TTC549 (cell line): Measurements from ENCODE around the gene IRS1.

ENCODE experiments used
- FAIRE-seq: peaks from 2 replicates; lab custom pipeline; 2012; peaks lifted over from hg19 to GRCh38; lab: Jason Lieb, UNC

The IRS1 gene

GRCh38 chr2:226755631-226756030 lies 44.0 kb downstream of the IRS1 start:
- no peak for FAIRE-seq

- no peak for FAIRE-seq
Measured at GRCh38 chr2:226754821-226755604, 44.6 kb downstream of the IRS1 start.

DNA sequence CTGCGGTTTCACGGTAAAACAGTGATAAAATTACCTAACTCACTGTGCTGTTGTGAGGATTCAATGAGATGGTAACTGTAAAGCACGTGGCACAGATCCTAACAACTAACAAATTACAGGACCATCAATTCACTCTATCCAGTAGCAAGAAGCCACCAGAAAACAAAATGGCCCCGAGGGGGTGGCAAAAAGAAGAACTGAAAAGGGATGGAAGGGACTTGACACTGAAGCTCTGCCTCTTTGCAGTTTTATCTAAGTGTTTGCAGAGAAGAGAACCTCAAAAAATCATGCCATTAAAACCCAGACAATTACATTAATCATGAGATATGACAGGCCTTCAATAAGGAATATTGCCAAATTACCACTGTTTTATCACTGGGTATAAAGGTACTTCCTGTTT lies 46.7 kb downstream of the IRS1 start:
- no peak for FAIRE-seq

GRCh38 chr2:226747288-226747687 lies 52.3 kb downstream of the IRS1 start:
- FAIRE-seq, result no peak

GRCh38 chr2:226746196-226746800 lies 53.3 kb downstream of the IRS1 start:
- FAIRE-seq, result no peak

GRCh38 chr2:226743915-226744314 lies 55.7 kb downstream of the IRS1 start:
- FAIRE-seq, result no peak

DNA sequence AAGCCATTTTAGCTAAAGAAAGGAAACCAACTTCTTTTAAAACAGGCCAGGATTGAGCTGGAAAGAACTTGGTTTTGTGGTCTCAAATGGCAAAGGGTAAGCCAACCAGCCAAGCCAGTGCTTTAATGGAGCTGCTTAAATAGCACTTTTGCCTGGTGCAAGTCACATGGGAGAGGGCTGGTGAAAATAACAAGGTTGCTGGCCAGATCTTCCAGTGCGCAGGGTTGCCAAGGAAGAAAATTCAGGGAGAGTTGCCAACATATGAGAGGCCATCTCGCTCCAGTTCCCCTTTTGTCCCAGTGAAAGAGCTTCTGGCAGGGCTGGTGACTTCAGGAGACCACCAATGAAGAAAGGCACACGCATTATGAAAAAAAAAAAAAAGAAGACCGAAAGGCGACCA lies 57.3 kb downstream of the IRS1 start:
- FAIRE-seq, result no peak

DNA sequence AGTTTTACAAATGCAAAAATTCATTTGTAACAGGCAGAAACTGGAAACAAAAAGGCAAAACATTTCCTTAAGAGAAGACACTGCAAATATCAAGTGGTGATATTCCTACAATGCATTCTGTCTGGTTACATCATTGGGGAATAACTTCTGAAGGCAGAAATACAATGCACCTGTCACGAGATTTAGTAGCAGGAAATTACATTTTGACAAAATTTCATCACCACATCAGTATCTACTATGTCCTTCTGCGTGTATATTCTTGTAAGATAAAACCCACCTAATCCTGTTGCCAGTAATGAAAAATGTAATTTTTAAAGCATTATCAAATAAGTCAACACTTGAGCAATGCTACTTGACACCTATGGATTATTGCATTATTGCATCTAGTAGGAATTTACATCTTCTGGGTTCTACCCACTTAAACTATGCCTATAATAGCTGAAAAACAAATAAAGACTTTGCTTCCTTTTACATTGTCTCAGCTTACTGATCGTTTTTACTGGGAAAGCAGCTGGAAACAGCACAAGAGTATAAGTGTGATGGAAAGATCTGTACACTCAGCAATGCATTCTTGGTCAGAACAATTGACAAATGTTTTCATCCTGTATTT lies 59.5 kb downstream of the IRS1 start:
- FAIRE-seq, result no peak

DNA sequence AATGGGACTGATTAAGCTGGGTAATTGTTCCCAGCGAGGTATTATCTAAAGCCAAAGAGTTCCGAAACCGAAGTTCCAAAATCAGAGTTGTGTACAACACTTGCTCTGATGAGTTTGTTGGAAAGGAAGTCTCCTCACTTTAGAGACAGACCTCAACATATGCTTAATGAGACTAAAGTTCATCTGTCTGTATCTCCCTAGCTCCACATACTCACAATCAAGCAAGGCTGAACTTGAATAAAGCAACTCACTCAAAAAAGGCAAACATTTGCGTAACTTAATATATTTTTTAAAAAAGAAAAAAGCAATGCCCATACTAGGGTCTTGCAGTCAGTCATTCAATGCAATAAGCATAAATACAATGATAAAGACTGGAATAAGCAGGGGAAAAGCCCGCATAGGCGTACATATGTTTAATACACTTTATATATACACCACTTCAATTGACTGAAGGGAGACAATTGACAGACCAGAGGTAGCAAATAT lies 60.0 kb downstream of the IRS1 start:
- FAIRE-seq, result no peak

DNA sequence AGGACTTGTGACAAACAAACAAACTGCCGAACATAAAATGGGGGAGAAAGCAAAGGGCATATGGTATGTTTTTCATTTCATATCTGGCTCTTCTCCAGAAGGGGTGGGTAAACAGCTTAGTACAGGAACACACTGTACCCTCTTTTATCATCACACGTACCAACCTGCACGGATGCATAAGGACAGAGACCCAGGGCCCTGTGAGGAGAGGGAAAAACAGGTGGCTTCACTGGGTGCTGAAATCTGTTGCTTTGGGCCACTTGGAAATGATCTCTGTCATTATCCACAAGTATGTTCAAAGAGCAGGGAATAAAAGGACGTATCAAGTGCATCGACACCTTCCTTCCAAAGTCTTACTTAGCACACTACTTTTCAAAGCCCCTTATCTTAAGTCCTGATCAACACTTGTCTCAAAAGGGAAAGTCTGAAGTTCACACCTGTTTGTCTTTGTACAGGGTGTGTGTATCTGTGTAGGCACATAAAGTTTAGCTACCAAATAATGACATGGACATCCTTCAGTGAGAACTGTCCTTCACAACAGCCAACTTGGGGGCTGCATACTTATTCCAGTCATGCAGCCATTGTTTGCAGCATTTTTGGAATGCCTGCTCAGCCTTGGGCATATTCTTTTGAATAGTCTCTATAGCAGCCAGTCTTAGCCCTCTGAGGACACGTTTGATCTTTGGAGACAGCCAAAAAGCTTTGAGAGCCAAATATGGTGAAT lies 60.6 kb downstream of the IRS1 start:
- no peak for FAIRE-seq

GRCh38 chr2:226738191-226738820 lies 61.3 kb downstream of the IRS1 start:
- FAIRE-seq, result no peak

DNA sequence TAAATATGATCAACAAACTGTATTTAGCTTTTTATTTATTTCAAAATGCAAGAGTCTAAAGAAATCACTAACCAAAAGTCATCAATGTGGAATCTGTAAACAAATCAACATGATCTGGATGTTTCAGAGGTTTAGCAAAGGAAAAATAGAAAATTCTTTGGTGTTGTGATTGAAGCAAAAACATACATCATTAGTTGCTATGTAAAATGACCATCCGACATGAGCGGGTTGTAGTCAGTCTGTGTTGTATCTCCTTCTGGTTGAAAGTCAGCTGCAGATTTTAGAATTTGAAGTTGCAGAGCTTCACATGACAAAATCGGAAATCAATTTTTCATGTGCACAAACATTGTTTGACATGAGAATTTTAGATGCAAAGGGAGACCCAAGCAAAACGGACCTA lies 63.2 kb downstream of the IRS1 start:
- no peak for FAIRE-seq

GRCh38 chr2:226733927-226734564 lies 65.6 kb downstream of the IRS1 start:
- no peak for FAIRE-seq

- no peak for FAIRE-seq
Measured at GRCh38 chr2:226733189-226733858, 66.3 kb downstream of the IRS1 start.

- FAIRE-seq, result no peak
Measured at GRCh38 chr2:226732478-226733188, 67.0 kb downstream of the IRS1 start.

GRCh38 chr2:226730481-226730880 lies 69.1 kb downstream of the IRS1 start:
- no peak for FAIRE-seq

DNA sequence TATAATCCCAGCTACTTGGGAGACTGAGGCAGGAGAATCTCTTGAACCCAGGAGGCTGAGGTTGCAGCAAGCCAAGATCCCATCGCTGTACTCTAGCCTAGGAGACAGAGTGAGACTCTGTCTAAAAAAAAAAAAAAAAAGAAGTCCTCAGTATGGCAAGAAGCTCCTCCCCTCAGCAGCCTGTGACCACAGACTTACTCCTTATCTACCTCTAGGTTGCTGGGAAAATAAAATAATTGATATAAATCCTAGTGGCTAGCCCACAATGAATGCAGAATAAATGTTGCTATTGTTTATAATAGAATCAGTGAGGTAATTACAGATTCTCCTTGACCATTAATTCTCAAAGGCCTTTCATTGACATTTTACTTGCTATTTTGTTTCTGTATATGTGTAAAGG lies 70.6 kb downstream of the IRS1 start:
- FAIRE-seq, result no peak

GRCh38 chr2:226727251-226727650 lies 72.4 kb downstream of the IRS1 start:
- peak; percentile 43 for FAIRE-seq

DNA sequence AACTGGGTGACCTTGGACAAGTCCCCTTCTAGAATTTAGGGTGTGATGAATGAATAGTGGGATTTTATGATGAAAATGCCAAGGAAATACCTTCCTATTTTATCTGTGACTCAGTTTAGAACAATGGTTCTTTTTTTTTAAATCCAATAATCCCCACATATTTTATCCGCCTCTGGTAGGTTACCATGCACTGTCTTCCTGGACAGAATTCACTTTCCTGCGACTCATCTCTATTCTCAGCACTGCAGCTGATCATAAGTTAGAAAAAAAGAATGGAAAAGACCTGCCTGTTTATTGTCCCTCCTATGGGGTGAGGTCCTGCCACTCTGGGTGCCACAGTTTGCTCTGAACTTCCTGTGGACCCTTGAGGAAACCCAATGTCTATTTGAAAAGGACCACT lies 73.1 kb downstream of the IRS1 start:
- no peak for FAIRE-seq

GRCh38 chr2:226725126-226725860 lies 74.3 kb downstream of the IRS1 start:
- peak; percentile 85 for FAIRE-seq
